RWPE1 (cell line): ENCODE results near the gene FAR2.

Experiments used
- CTCF ChIA-PET: fragments of 350-600 bp; sonication (Branson Sonifier 250); formaldehyde crosslinking; extraction: SDS; loops from one replicate; lab custom pipeline; 2021; lab: Yijun Ruan, JAX
- POLR2A ChIA-PET: fragments of 400-600 bp; formaldehyde crosslinking; extraction: SDS; loops from one replicate; lab custom pipeline; 2020; ENCODE audit warnings: antibody characterized with exemption; ENCODE audit not compliant: low non-redundant PET; lab: Yijun Ruan, JAX
- DNase-seq: peaks from one replicate; pipeline ENCODE4 v3.0.0; 2012; ENCODE audit warnings: low spot score
- H3K27ac ChIP-seq: fragments of 450-650 bp; 2 replicates; pipeline ENCODE4 v1.5.1; 2017
- CTCF ChIP-seq: fragments of 450-650 bp; conservative IDR thresholded peaks from 2 replicates; pipeline ENCODE4 v1.5.1; 2017; ENCODE audit warnings: low read depth, mild to moderate bottlenecking

Gene FAR2

DNA sequence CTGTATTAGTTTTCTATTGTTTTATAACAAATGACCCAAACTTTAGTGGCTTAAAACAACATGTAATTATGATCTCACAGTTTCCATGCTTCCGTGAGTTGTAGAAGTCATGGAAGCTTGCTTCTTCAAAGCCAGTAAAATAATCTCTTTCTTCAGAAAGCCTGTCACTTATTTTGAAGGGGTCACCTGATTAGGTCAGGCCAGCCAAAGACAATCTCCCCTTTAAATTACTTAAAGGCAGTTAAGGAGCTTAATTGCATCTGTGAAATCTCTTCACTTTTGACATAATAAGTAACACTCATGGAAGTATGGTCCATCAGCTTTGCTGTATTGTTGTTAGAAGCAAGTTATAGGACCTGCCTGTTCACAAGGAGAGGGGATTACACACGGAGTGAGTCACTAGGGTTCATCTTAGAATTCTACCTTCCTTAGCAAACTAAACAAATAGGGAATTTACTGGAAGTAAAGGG lies 89.8 kb downstream of the FAR2 start:
- POLR2A ChIA-PET = no interaction called here
- CTCF ChIA-PET = interaction anchor here (0.7 kb wide), 1 partner anchor 10 kb away, joined by 3 read pairs; no protein-coding TSS in a partner anchor
- DNase-seq = peak; percentile 19
- TF ChIP-seq CTCF = no peak
- H3K27ac ChIP-seq = no peak overlapping the region

DNA sequence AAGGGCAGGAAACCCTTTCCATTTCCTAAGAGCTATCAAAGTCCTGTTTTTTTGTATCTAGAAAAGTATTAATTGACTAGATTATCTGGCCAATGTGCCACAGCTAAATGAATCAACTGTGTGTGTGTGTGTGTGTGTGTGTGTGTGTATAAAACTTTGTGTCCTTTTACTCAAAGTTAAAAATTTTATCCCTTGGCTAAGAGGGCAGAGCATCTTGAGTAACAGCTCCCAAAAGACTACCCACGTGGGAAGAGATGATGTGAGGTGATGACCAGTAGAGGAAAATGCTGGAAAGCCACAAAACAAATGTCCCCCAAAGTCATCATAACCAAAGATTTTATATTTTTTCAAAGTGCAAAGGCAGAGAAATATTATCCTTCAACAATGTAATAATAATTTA lies 90.3 kb downstream of the FAR2 start:
- no peak overlapping the region for H3K27ac ChIP-seq
- no peak for TF ChIP-seq CTCF
- ChIA-PET CTCF (no interaction called here), POLR2A (no interaction called here)
- DNase-seq = no peak

GRCh38 chr12:29240441-29240840 lies 91.4 kb downstream of the FAR2 start:
- ChIA-PET CTCF (no interaction called here), POLR2A (no interaction called here)
- no peak for TF ChIP-seq CTCF
- no peak for DNase-seq
- no peak overlapping the region for H3K27ac ChIP-seq

GRCh38 chr12:29241821-29242591 lies 92.9 kb downstream of the FAR2 start:
- CTCF ChIA-PET = interaction anchor here (0.5 to 0.9 kb wide), 2 partner anchors 156 to 1550 kb away, joined by 3 to 4 read pairs; no protein-coding TSS in a partner anchor
- DNase-seq = peak; percentile 50
- no peak overlapping the region for H3K27ac ChIP-seq
- POLR2A ChIA-PET = no interaction called here
- no peak for TF ChIP-seq CTCF

- no peak for DNase-seq
- ChIA-PET POLR2A (no interaction called here), CTCF (interaction anchor here (0.8 kb wide), 1 partner anchor 74 kb away, joined by 3 read pairs; no protein-coding TSS in a partner anchor)
- TF ChIP-seq CTCF = no peak
- no peak overlapping the region for H3K27ac ChIP-seq
Observed at GRCh38 chr12:29242921-29243431, 93.9 kb downstream of the FAR2 start.

GRCh38 chr12:29244159-29244765 lies 95.2 kb downstream of the FAR2 start:
- DNase-seq = no peak
- CTCF ChIA-PET = interaction anchor here (0.6 kb wide), 1 partner anchor 132 kb away, joined by 3 read pairs; no protein-coding TSS in a partner anchor
- POLR2A ChIA-PET = no interaction called here
- TF ChIP-seq CTCF = no peak
- H3K27ac ChIP-seq = no peak overlapping the region
